Ishikawa (cell line): ENCODE data around the gene C19orf38.

Experiments used
- CEBPB ChIP-seq: IDR thresholded peaks from 2 replicates; pipeline ENCODE4 v1.6.1; 2012
- YY1 ChIP-seq: IDR thresholded peaks from 2 replicates; pipeline ENCODE4 v1.6.1; 2012; ENCODE audit warnings: low read depth

GRCh38 chr19:10819124-10820060 lies 28.8 kb upstream of the C19orf38 start:
- TF ChIP-seq CEBPB, result no peak
- no peak for TF ChIP-seq YY1
